ENCODE results near the gene CEPT1.

DNA sequence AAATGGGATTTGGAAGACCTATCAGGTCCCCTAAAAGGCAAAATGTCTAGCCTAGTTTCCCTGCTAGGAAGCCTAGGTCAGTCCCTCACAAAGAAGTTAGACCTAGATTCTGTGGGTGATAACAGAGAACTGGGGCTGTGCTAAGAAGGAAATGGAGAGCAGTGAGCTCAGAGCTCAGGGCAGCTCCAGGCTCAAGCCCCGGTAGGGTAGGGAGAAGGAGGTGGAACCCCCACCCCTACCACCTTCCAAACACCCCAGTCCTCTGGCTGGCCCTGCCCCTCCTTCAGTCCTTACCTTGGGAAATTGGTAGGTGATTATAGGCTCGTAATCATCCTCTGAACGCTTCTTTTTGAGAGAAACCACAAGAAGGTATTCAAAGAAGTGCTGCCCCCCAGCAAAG is 59.3 kb downstream of the CEPT1 start:
- TF ChIP-seq, protein P1, sequence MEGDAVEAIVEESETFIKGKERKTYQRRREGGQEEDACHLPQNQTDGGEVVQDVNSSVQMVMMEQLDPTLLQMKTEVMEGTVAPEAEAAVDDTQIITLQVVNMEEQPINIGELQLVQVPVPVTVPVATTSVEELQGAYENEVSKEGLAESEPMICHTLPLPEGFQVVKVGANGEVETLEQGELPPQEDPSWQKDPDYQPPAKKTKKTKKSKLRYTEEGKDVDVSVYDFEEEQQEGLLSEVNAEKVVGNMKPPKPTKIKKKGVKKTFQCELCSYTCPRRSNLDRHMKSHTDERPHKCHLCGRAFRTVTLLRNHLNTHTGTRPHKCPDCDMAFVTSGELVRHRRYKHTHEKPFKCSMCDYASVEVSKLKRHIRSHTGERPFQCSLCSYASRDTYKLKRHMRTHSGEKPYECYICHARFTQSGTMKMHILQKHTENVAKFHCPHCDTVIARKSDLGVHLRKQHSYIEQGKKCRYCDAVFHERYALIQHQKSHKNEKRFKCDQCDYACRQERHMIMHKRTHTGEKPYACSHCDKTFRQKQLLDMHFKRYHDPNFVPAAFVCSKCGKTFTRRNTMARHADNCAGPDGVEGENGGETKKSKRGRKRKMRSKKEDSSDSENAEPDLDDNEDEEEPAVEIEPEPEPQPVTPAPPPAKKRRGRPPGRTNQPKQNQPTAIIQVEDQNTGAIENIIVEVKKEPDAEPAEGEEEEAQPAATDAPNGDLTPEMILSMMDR (IDR thresholded peaks at IDR 0.05) = no peak
- TF ChIP-seq POLR2A (IDR thresholded peaks at IDR 0.05) = no peak
